ENCODE data around the gene SEPTIN8.

SEPTIN8 gene

DNA sequence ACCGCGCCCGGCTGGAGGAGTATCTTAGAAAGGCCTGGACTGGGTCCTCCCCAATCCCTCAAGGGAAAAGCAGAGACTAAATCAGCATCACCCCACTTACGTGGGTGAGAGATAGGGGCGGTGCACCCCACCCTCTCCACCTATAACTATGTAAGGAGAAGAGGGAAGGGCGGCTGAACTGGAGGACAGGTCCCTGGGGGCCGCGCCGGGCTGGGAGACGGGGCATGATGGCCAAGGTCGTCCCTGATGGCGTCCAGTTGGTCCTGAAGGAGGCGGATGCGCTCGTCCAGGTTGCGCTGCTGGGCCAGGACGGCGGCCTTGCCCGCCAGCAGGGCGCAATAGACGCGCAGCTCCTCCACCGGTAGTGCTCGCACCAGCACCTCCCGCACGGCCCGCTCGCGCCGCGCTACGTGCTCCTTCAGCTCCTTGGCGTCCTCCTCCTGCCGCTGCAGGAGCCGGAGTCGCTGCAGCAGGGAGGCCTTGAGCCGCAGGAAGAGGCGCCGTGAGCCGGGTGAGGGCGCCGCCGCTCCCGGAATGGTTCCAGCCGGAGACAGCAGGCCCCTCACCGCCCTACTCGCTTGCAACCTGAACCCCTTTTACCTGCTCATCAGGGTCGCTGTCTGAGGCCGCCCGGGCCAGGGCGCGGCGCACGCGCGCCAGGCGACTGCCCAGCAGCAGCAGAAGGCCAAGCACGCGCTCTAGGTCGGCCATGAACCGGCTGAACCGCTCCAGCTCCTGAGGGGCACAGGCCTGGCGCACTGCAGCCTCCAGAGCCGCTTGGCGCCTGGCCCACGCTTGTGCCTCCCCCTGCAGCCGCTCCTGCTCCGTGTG lies 45.8 kb upstream of the SEPTIN8 start:
- H3K23ac ChIP-seq (ENCODE audit: low read length in 2 of 2), result peak overlapping the region in 1 of 2 experiments; percentile 34
- peak overlapping the region in 1 of 2 experiments; percentile 29 for H2BK12ac ChIP-seq (ENCODE audit: low read length in 2 of 2)
- peaks cover 11% of the 10 kb centered on the region in 2 experiments for H3K36me3 ChIP-seq (ENCODE audit: control insufficient read depth in 1 of 2, insufficient read depth in 2 of 2, low read depth in 1 of 2, low read length in 2 of 2)
- no peak overlapping the region for H2BK5ac ChIP-seq (ENCODE audit: low read depth, low read length, poor library complexity, severe bottlenecking)
- H3K4me1 ChIP-seq (ENCODE audit: control insufficient read depth, insufficient read depth, low read depth, low read length), result peaks cover 11% of the 10 kb centered on the region
- no peak overlapping the region for H3K27ac ChIP-seq (ENCODE audit: low read length, poor library complexity, severe bottlenecking)
- H3K79me1 ChIP-seq (replicated peaks; ENCODE audit: low read length, poor library complexity, severe bottlenecking), result peaks cover under 1% of the 10 kb centered on the region
- peak overlapping the region; percentile 70 for H3K4me2 ChIP-seq (ENCODE audit: low read length, poor library complexity, severe bottlenecking)
- 16% methylated on average over 56 of the region's 68 CpGs for WGBS
- peak overlapping the region; percentile 40 to 41 for H3K4me3 ChIP-seq (ENCODE audit: insufficient read depth in 1 of 2, low read depth in 1 of 2, low read length in 2 of 2)
- no peaks in the 10 kb centered on the region for H3K27me3 ChIP-seq (ENCODE audit: control insufficient read depth in 1 of 2, insufficient read depth in 1 of 2, low read length in 2 of 2)
- H2AK5ac ChIP-seq (ENCODE audit: low read length, severe bottlenecking), result no peak overlapping the region
- H3K9ac ChIP-seq (ENCODE audit: low read length), result no peak overlapping the region
- peak overlapping the region in 1 of 2 experiments; percentile 53 for H3K14ac ChIP-seq (ENCODE audit: low read length in 2 of 2)
- peak overlapping the region; percentile 92 for H2AFZ ChIP-seq (ENCODE audit: low read depth, low read length)
- H3K4ac ChIP-seq (ENCODE audit: low read depth in 1 of 2, low read length in 2 of 2), result peak overlapping the region; percentile 20 to 32
- H2BK15ac ChIP-seq (ENCODE audit: low read depth, poor library complexity, severe bottlenecking), result no peak overlapping the region
- peak; percentile 44 for DNase-seq
- H2BK120ac ChIP-seq (ENCODE audit: low read depth, low read length), result no peak overlapping the region
- H3K18ac ChIP-seq (ENCODE audit: low read depth in 1 of 2, low read length in 2 of 2), result peak overlapping the region; percentile 11 to 78
- H3K9me3 ChIP-seq (ENCODE audit: control insufficient read depth, low read length), result no peaks in the 10 kb centered on the region
- H4K91ac ChIP-seq (ENCODE audit: low read length), result peak overlapping the region; percentile 52
- H4K8ac ChIP-seq (ENCODE audit: low read length), result peak overlapping the region; percentile 45

DNA sequence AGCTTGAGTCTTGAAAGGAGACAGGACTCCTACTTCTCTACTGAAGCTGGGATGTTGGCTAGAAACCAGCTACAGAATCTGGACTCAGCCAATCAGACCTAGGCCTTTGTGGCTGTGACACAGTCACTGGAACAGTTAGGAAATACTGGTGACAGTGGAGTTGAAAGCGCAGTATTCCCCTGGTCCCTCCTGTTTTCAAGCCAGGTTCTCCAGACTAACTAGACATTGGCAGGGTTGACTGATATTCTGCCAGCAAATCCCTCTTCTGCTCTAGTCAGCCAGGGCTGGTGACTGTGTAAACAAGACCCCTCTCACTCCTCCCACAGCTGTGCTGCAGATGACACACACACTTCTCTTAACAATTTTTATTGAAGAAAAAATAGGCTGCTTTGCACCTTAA lies 44.8 kb upstream of the SEPTIN8 start:
- peak overlapping the region in 1 of 2 experiments; percentile 20 for H3K4ac ChIP-seq (ENCODE audit: low read depth in 1 of 2, low read length in 2 of 2)
- WGBS, result 100% methylated on average over 1 of the region's 1 CpG

DNA sequence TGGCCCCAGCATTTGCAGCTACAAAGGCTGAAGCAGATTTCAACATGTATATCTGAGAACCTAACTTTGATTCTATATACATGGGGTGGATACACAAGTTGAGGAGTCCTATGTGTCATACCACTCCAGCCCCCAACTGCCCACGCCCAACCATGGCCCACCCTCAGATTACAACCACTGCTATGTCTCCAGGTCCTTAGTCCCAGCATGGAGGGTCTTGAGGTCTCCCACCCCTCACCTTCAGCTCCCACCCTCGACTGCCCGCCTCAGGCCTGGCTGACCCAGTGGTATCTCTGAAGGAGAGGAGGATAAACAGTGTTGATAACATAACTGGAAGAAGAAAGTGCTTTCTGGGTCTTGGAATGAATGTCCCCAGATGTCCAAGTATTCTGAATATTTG lies 44.3 kb upstream of the SEPTIN8 start:
- no peak for DNase-seq
- Histone ChIP-seq H3K18ac (ENCODE audit: low read depth in 1 of 2, low read length in 2 of 2) (no peak overlapping the region), H3K4me2 (ENCODE audit: low read length, poor library complexity, severe bottlenecking) (no peak overlapping the region), H2AFZ (ENCODE audit: low read depth, low read length) (no peak overlapping the region), H3K4ac (ENCODE audit: low read depth in 1 of 2, low read length in 2 of 2) (no peak overlapping the region), H3K27ac (ENCODE audit: low read length, poor library complexity, severe bottlenecking) (no peak overlapping the region), H3K4me1 (ENCODE audit: control insufficient read depth, insufficient read depth, low read depth, low read length) (peaks cover 11% of the 10 kb centered on the region), H2BK120ac (ENCODE audit: low read depth, low read length) (no peak overlapping the region), H3K23ac (ENCODE audit: low read length in 2 of 2) (no peak overlapping the region), H2BK12ac (ENCODE audit: low read length in 2 of 2) (no peak overlapping the region), H3K27me3 (ENCODE audit: control insufficient read depth in 1 of 2, insufficient read depth in 1 of 2, low read length in 2 of 2) (no peaks in the 10 kb centered on the region), H3K9me3 (ENCODE audit: control insufficient read depth, low read length) (no peaks in the 10 kb centered on the region), H2AK5ac (ENCODE audit: low read length, severe bottlenecking) (no peak overlapping the region), H3K36me3 (ENCODE audit: control insufficient read depth in 1 of 2, insufficient read depth in 2 of 2, low read depth in 1 of 2, low read length in 2 of 2) (peaks cover 11% of the 10 kb centered on the region in 2 experiments), H3K14ac (ENCODE audit: low read length in 2 of 2) (no peak overlapping the region), H3K4me3 (ENCODE audit: insufficient read depth in 1 of 2, low read depth in 1 of 2, low read length in 2 of 2) (no peak overlapping the region), H3K79me1 (replicated peaks; ENCODE audit: low read length, poor library complexity, severe bottlenecking) (no peaks in the 10 kb centered on the region), H4K8ac (ENCODE audit: low read length) (no peak overlapping the region), H2BK15ac (ENCODE audit: low read depth, poor library complexity, severe bottlenecking) (no peak overlapping the region), H3K9ac (ENCODE audit: low read length) (no peak overlapping the region), H2BK5ac (ENCODE audit: low read depth, low read length, poor library complexity, severe bottlenecking) (no peak overlapping the region), H4K91ac (ENCODE audit: low read length) (no peak overlapping the region)
- WGBS, result 100% methylated on average over 3 of the region's 3 CpGs

More for the DNA sequence above, 44.8 kb upstream of the SEPTIN8 start:
- Histone ChIP-seq H3K27ac (ENCODE audit: low read length, poor library complexity, severe bottlenecking) (no peak overlapping the region), H2BK12ac (ENCODE audit: low read length in 2 of 2) (no peak overlapping the region), H3K9ac (ENCODE audit: low read length) (no peak overlapping the region), H2BK15ac (ENCODE audit: low read depth, poor library complexity, severe bottlenecking) (no peak overlapping the region), H3K9me3 (ENCODE audit: control insufficient read depth, low read length) (no peaks in the 10 kb centered on the region), H3K79me1 (replicated peaks; ENCODE audit: low read length, poor library complexity, severe bottlenecking) (no peaks in the 10 kb centered on the region), H3K36me3 (ENCODE audit: control insufficient read depth in 1 of 2, insufficient read depth in 2 of 2, low read depth in 1 of 2, low read length in 2 of 2) (peaks cover 11% of the 10 kb centered on the region in 2 experiments), H3K18ac (ENCODE audit: low read depth in 1 of 2, low read length in 2 of 2) (no peak overlapping the region), H3K23ac (ENCODE audit: low read length in 2 of 2) (no peak overlapping the region), H2AK5ac (ENCODE audit: low read length, severe bottlenecking) (no peak overlapping the region), H3K14ac (ENCODE audit: low read length in 2 of 2) (no peak overlapping the region), H4K91ac (ENCODE audit: low read length) (no peak overlapping the region), H2BK5ac (ENCODE audit: low read depth, low read length, poor library complexity, severe bottlenecking) (no peak overlapping the region), H4K8ac (ENCODE audit: low read length) (no peak overlapping the region), H3K4me3 (ENCODE audit: insufficient read depth in 1 of 2, low read depth in 1 of 2, low read length in 2 of 2) (no peak overlapping the region), H2BK120ac (ENCODE audit: low read depth, low read length) (no peak overlapping the region), H3K27me3 (ENCODE audit: control insufficient read depth in 1 of 2, insufficient read depth in 1 of 2, low read length in 2 of 2) (no peaks in the 10 kb centered on the region), H3K4me2 (ENCODE audit: low read length, poor library complexity, severe bottlenecking) (no peak overlapping the region), H3K4me1 (ENCODE audit: control insufficient read depth, insufficient read depth, low read depth, low read length) (peaks cover 11% of the 10 kb centered on the region), H2AFZ (ENCODE audit: low read depth, low read length) (no peak overlapping the region)
- peak; percentile 78 for DNase-seq

DNA sequence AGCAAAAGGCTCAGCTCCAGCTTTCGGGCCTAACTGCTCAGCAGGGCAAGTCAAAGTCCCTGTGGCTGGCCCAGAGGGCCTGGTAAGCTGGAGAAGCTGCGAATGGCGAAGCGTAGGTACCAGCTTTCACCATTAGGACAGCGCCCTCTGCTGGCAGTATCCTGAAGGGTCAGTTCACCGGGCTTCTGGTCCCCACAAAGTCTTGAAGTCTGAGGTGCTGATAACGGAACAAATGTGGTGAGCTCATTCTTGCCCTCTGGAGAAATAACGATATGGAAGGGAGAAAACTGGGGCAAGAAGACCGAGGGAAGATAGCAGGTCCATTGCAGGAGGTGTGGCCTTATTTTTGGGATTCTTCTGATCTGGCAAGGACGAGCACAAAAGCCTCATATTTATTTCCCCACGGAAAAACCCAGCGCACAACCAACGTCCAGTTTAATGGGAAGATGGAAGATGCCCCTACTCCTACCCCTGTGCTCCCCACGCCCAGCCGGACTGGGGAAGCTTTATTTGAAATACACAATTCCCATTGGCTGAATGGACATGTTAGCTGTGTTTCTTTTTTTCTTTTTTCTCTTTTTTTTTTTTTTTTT lies 43.2 kb upstream of the SEPTIN8 start:
- H3K9ac ChIP-seq (ENCODE audit: low read length), result peak overlapping the region; percentile 19

More for the DNA sequence above, 43.2 kb upstream of the SEPTIN8 start:
- no peak overlapping the region for H3K18ac ChIP-seq (ENCODE audit: low read depth in 1 of 2, low read length in 2 of 2)
- no peak overlapping the region for H2BK5ac ChIP-seq (ENCODE audit: low read depth, low read length, poor library complexity, severe bottlenecking)
- H2BK12ac ChIP-seq (ENCODE audit: low read length in 2 of 2), result no peak overlapping the region
- peaks cover 4 to 11% of the 10 kb centered on the region in 2 experiments for H3K36me3 ChIP-seq (ENCODE audit: control insufficient read depth in 1 of 2, insufficient read depth in 2 of 2, low read depth in 1 of 2, low read length in 2 of 2)
- H2BK120ac ChIP-seq (ENCODE audit: low read depth, low read length), result no peak overlapping the region
- H3K9me3 ChIP-seq (ENCODE audit: control insufficient read depth, low read length), result no peaks in the 10 kb centered on the region
- DNase-seq, result peak; percentile 88
- H3K4me1 ChIP-seq (ENCODE audit: control insufficient read depth, insufficient read depth, low read depth, low read length), result peaks cover 11% of the 10 kb centered on the region
- peak overlapping the region in 1 of 2 experiments; percentile 20 for H3K4me3 ChIP-seq (ENCODE audit: insufficient read depth in 1 of 2, low read depth in 1 of 2, low read length in 2 of 2)
- H2BK15ac ChIP-seq (ENCODE audit: low read depth, poor library complexity, severe bottlenecking), result no peak overlapping the region
- no peak overlapping the region for H3K27ac ChIP-seq (ENCODE audit: low read length, poor library complexity, severe bottlenecking)
- H2AFZ ChIP-seq (ENCODE audit: low read depth, low read length), result no peak overlapping the region
- 33% methylated on average over 13 of the region's 15 CpGs for WGBS
- H4K8ac ChIP-seq (ENCODE audit: low read length), result peak overlapping the region; percentile 66
- no peak overlapping the region for H3K14ac ChIP-seq (ENCODE audit: low read length in 2 of 2)
- no peaks in the 10 kb centered on the region for H3K79me1 ChIP-seq (replicated peaks; ENCODE audit: low read length, poor library complexity, severe bottlenecking)
- H3K4me2 ChIP-seq (ENCODE audit: low read length, poor library complexity, severe bottlenecking), result no peak overlapping the region
- no peak overlapping the region for H3K23ac ChIP-seq (ENCODE audit: low read length in 2 of 2)
- H3K4ac ChIP-seq (ENCODE audit: low read depth in 1 of 2, low read length in 2 of 2), result no peak overlapping the region
- no peak overlapping the region for H2AK5ac ChIP-seq (ENCODE audit: low read length, severe bottlenecking)
- no peaks in the 10 kb centered on the region for H3K27me3 ChIP-seq (ENCODE audit: control insufficient read depth in 1 of 2, insufficient read depth in 1 of 2, low read length in 2 of 2)
- no peak overlapping the region for H4K91ac ChIP-seq (ENCODE audit: low read length)

All from mesenchymal stem cell (in vitro differentiated cells and primary cell).